ENCODE results near the gene RAC3. TPM values are rescaled to one million over a fixed set of nuclear protein-coding genes. Genes with fewer than 3 reads are reported as not detected.

RAC3 gene
- total RNA-seq, 1 experiment from 2014 or later, result 84.8 TPM

- Histone ChIP-seq H2BK15ac (ENCODE audit: low read depth, low read length) (no peak overlapping the region), H3K4me2 (ENCODE audit: insufficient read depth, insufficient read length, low read length) (no peak overlapping the region), H3K4ac (ENCODE audit: low read depth, low read length) (no peak overlapping the region), H2BK5ac (ENCODE audit: insufficient read length, low read length) (no peak overlapping the region), H3K23ac (ENCODE audit: insufficient read length, low read depth, low read length) (no peak overlapping the region), H2BK12ac (ENCODE audit: insufficient read length, low read depth, low read length) (no peak overlapping the region), H3K27me3 (ENCODE audit: insufficient read depth, low read length) (no peaks in the 10 kb centered on the region), H3K9me3 (ENCODE audit: control insufficient read depth, low read depth, low read length) (no peaks in the 10 kb centered on the region), H3K4me1 (ENCODE audit: insufficient read depth, low read length) (no peaks in the 10 kb centered on the region), H3K18ac (ENCODE audit: insufficient read length, low read depth, low read length) (no peak overlapping the region), H3K9ac (ENCODE audit: extremely low read depth, insufficient read length, low read length) (no peak overlapping the region), H3K56ac (ENCODE audit: insufficient read length, low read depth, low read length) (no peak overlapping the region), H3K27ac (ENCODE audit: insufficient read length, low read depth, low read length) (no peak overlapping the region), H2BK20ac (ENCODE audit: low read depth, low read length, poor library complexity, severe bottlenecking) (no peak overlapping the region), H4K8ac (replicated peaks; ENCODE audit: insufficient read length, low read depth, low read length) (no peak overlapping the region), H3K23me2 (ENCODE audit: insufficient read length, low read depth, low read length, poor library complexity, severe bottlenecking) (no peaks in the 10 kb centered on the region), H4K91ac (ENCODE audit: insufficient read length, low read depth, low read length) (no peak overlapping the region), H3K14ac (ENCODE audit: insufficient read depth, low read length) (no peak overlapping the region; the same call in 1 of the 2 replicates), H2AK5ac (ENCODE audit: insufficient read length, low read length) (no peak overlapping the region), H3T11ph (ENCODE audit: low read length) (no peak overlapping the region), H3K79me2 (ENCODE audit: insufficient read depth, low read length) (no peaks in the 10 kb centered on the region), H2AFZ (ENCODE audit: low read length) (no peak overlapping the region), H4K5ac (ENCODE audit: insufficient read length, low read depth, low read length) (no peak overlapping the region), H4K20me1 (ENCODE audit: control insufficient read depth, insufficient read depth, insufficient read length) (no peaks in the 10 kb centered on the region), H2BK120ac (ENCODE audit: low read depth, low read length, poor library complexity, severe bottlenecking) (no peak overlapping the region), H3K79me1 (ENCODE audit: insufficient read depth, low read depth, low read length, poor library complexity, severe bottlenecking) (no peaks in the 10 kb centered on the region)
- no peak for DNase-seq
- H3K27me3 Mint-ChIP-seq (ENCODE audit: low read depth), result no peaks in the 10 kb centered on the region; the same call in 1 of the 2 replicates
- no peak overlapping the region; a peak in 1 of 7 replicates for H3K27ac Mint-ChIP-seq
- no CpG with 5 or more reads among the region's 19 CpGs for WGBS (ENCODE audit: extremely low coverage, insufficient read length, low lambda C conversion rate)
- no peak for TF ChIP-seq CTCF (conservative IDR thresholded peaks at IDR 0.05)
- no peaks in the 10 kb centered on the region for H3K36me3 Mint-ChIP-seq (ENCODE audit: insufficient read depth in 1 of 3, low read depth in 3 of 3)
- H3K9me3 Mint-ChIP-seq, result no peaks in the 10 kb centered on the region
- no peak overlapping the region for H3K4me3 Mint-ChIP-seq
- H3K4me1 Mint-ChIP-seq, result 0 out of 4 replicates have a peak, but pooled peaks cover 0 to 2% of the 10 kb centered on the region in 2 experiments
Measured at GRCh38 chr17:82012640-82013295, 18.7 kb upstream of the RAC3 start.

Measured in H9 (cell line).